ENCODE results near the gene ACTN1.

- no peak for TF ChIP-seq POLR2A (IDR thresholded peaks at IDR 0.05)
- TF ChIP-seq, protein P1, sequence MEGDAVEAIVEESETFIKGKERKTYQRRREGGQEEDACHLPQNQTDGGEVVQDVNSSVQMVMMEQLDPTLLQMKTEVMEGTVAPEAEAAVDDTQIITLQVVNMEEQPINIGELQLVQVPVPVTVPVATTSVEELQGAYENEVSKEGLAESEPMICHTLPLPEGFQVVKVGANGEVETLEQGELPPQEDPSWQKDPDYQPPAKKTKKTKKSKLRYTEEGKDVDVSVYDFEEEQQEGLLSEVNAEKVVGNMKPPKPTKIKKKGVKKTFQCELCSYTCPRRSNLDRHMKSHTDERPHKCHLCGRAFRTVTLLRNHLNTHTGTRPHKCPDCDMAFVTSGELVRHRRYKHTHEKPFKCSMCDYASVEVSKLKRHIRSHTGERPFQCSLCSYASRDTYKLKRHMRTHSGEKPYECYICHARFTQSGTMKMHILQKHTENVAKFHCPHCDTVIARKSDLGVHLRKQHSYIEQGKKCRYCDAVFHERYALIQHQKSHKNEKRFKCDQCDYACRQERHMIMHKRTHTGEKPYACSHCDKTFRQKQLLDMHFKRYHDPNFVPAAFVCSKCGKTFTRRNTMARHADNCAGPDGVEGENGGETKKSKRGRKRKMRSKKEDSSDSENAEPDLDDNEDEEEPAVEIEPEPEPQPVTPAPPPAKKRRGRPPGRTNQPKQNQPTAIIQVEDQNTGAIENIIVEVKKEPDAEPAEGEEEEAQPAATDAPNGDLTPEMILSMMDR (IDR thresholded peaks at IDR 0.05) = no peak
Measured at GRCh38 chr14:68840454-68840853, 138.6 kb downstream of the ACTN1 start.

Data from lower leg skin (tissue), 3 donors.